ENCODE results near the gene THOC5. TPM values are rescaled to one million over a fixed set of nuclear protein-coding genes. Genes with fewer than 3 reads are reported as not detected.

Gene THOC5
- total RNA-seq, 1 donor from 2014 or later: 175 TPM

DNA sequence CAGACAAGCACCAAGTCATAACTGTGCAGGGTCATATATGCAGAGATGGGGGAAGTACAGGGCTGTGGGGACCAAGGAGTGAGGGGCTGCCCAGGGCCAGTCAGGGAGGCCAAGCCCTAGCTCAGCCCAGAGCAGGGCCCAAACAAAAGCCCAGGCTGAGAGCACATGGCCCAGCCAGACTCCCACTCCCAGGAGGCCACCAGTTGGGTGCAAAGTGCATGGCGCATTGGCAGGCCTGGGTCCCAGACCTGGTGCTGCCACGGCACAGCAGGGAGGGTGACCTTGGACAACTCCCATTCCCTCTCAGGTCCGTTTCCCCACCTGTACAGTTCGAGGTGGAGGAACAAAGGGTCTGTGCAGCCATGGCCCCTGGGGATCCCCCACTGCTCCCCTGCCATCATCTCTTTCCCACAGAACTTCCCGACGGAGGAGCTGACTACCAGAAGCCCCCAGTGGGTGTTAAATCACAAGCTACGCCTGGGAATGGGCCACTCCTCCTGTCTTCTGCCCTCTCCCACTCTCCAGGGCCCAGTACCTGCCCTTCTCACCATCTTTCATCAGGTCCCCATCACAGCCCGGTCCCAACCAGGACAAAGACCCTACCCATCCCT is 26.7 kb upstream of the THOC5 start:
- DNase-seq: peak; percentile 43
- TF ChIP-seq, protein P1, sequence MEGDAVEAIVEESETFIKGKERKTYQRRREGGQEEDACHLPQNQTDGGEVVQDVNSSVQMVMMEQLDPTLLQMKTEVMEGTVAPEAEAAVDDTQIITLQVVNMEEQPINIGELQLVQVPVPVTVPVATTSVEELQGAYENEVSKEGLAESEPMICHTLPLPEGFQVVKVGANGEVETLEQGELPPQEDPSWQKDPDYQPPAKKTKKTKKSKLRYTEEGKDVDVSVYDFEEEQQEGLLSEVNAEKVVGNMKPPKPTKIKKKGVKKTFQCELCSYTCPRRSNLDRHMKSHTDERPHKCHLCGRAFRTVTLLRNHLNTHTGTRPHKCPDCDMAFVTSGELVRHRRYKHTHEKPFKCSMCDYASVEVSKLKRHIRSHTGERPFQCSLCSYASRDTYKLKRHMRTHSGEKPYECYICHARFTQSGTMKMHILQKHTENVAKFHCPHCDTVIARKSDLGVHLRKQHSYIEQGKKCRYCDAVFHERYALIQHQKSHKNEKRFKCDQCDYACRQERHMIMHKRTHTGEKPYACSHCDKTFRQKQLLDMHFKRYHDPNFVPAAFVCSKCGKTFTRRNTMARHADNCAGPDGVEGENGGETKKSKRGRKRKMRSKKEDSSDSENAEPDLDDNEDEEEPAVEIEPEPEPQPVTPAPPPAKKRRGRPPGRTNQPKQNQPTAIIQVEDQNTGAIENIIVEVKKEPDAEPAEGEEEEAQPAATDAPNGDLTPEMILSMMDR (IDR thresholded peaks at IDR 0.05; ENCODE audit: partially characterized antibody, unreplicated experiment): no peak
- Mint-ChIP-seq H3K27ac (ENCODE audit: unreplicated experiment) (peak overlapping the region; percentile 100), H3K27me3 (ENCODE audit: unreplicated experiment) (peaks cover 2% of the 10 kb centered on the region), H3K9me3 (ENCODE audit: unreplicated experiment) (peaks cover 6% of the 10 kb centered on the region), H3K4me3 (ENCODE audit: unreplicated experiment) (peak overlapping the region; percentile 100), H3K4me1 (ENCODE audit: low read depth, unreplicated experiment) (peaks cover 3% of the 10 kb centered on the region), H3K36me3 (ENCODE audit: unreplicated experiment) (no peaks in the 10 kb centered on the region)

DNA sequence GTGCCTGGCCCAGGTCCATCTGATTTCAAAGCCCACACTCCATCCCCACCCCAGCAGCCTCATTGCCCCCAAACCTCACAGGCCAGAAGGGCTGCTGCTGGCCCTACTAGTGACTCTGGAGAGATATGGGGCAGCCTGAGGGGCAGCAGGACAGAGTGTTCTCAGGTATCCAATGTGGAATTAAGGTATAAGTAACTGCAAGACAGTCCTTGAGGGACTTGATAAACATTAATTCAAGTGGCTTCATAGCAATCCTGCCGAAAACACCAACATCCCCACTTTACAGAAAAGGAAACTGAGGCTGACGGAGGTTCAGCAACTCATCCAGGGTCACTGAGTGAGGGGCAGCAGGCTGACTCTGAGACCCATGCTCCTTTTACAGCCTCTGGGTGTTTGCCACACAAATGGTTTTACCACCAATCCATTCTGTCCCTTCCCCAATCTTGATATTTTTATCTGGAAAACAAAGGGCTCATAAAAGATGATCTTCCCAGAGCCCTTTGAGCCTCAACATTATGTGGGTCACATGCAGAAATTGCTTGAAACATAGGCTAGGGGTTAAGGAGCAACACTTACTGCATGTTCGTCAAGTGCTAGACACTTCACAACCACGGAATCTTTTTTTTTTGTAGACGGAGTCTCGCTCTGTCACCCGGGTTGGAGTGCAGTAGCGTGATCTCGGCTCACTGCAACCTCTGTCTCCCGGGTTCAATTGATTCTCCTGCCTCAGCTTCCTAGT is 25.1 kb upstream of the THOC5 start:
- H3K4me3 Mint-ChIP-seq (ENCODE audit: unreplicated experiment): no peak overlapping the region
- H3K9me3 Mint-ChIP-seq (ENCODE audit: unreplicated experiment): peaks cover 6% of the 10 kb centered on the region
- no peak overlapping the region for H3K27ac Mint-ChIP-seq (ENCODE audit: unreplicated experiment)
- H3K27me3 Mint-ChIP-seq (ENCODE audit: unreplicated experiment): peaks cover 2% of the 10 kb centered on the region
- peaks cover 3% of the 10 kb centered on the region for H3K4me1 Mint-ChIP-seq (ENCODE audit: low read depth, unreplicated experiment)
- DNase-seq: no peak
- H3K36me3 Mint-ChIP-seq (ENCODE audit: unreplicated experiment): no peaks in the 10 kb centered on the region
- TF ChIP-seq, protein P1 (IDR thresholded peaks at IDR 0.05; ENCODE audit: partially characterized antibody, unreplicated experiment): no peak

DNA sequence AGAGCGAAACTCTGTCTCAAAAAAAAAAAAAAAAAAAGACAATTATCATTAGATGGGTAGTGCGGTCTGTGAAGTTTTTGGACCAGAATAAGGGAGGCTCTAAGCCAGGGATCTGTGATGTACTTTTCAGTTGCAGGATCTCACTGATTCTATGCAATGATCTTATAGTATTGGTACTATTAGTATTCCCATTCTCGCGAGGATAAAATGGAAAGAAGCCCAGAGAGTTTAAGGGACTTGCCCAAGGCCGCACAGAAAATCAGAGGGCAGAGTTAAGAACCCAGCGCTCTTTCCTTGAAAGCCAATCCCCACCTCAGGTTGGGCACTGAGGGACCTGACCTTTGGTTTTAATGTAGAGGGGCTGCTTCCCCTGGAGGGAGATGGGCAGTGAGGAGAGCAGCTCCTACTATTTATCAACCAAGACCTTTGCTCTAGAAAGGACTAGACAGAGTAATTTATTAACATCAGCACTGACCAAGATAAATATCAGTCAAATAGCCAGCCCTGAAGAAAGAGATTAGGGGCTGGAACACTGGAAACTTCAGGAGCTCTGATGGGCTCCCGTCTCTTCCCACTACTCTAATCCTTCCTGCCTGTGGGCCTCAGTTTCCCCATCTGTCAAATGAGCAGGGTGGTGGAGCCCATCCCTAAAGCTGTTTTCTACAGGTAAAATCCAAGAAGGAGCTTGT is 21.3 kb upstream of the THOC5 start:
- Mint-ChIP-seq H3K27me3 (ENCODE audit: unreplicated experiment) (peaks cover 3% of the 10 kb centered on the region), H3K9me3 (ENCODE audit: unreplicated experiment) (peaks cover 3% of the 10 kb centered on the region), H3K4me3 (ENCODE audit: unreplicated experiment) (no peak overlapping the region), H3K36me3 (ENCODE audit: unreplicated experiment) (no peaks in the 10 kb centered on the region), H3K27ac (ENCODE audit: unreplicated experiment) (no peak overlapping the region), H3K4me1 (ENCODE audit: low read depth, unreplicated experiment) (peaks cover 2% of the 10 kb centered on the region)
- no peak for DNase-seq
- TF ChIP-seq, protein P1 (IDR thresholded peaks at IDR 0.05; ENCODE audit: partially characterized antibody, unreplicated experiment): no peak

DNA sequence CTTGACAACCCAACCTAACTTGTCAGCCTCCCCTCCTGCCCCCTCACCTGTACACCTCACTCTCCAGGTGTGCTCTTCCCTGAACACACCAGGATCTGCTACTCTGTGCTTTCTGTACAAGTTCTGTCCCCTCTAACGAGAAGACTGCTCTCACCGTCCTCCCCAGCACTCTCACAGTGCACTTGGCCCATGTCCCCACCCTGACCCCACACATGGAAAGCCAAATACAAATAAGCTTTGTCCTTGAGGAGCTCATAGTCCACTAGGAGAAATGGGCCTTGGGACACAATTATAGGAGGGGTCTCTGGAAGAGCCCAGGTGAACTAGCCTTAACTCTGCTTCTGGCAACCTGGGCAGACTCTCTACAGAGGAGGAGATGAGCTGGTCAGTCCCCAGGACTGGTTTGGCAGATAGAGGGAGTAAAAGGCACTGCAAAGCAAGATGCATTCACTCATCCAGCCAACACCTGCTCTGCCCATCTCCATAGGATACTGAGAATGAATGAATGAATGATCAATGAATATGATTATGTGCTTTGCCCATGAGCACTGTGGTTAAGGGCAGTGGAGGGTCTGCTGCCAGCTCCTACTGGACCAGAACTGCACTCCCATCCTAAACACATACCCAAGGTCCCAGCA is 17.5 kb upstream of the THOC5 start:
- H3K27ac Mint-ChIP-seq (ENCODE audit: unreplicated experiment): peak overlapping the region; percentile 34
- TF ChIP-seq, protein P1 (IDR thresholded peaks at IDR 0.05; ENCODE audit: partially characterized antibody, unreplicated experiment): no peak
- no peaks in the 10 kb centered on the region for H3K4me1 Mint-ChIP-seq (ENCODE audit: low read depth, unreplicated experiment)
- no peak overlapping the region for H3K4me3 Mint-ChIP-seq (ENCODE audit: unreplicated experiment)
- no peaks in the 10 kb centered on the region for H3K9me3 Mint-ChIP-seq (ENCODE audit: unreplicated experiment)
- H3K36me3 Mint-ChIP-seq (ENCODE audit: unreplicated experiment): no peaks in the 10 kb centered on the region
- DNase-seq: no peak
- H3K27me3 Mint-ChIP-seq (ENCODE audit: unreplicated experiment): peaks cover 3% of the 10 kb centered on the region
